PFSK-1 (cell line): ENCODE results near the gene KLRF1.

Experiments used
- FOXP2 ChIP-seq: optimal IDR thresholded peaks from 2 replicates; pipeline ENCODE3; 2011; ENCODE audit warnings: borderline replicate concordance, control low read depth, inconsistent platforms; ENCODE audit not compliant: insufficient read depth; ENCODE audit errors: extremely low read length, extremely low read depth
- POLR2AphosphoS5 ChIP-seq: IDR thresholded peaks from 2 replicates; pipeline ENCODE4 v1.6.1; 2012; ENCODE audit warnings: low read depth, mild to moderate bottlenecking, control low read depth, low read length, moderate library complexity
- REST ChIP-seq, 2 experiments: IDR thresholded peaks; 2 replicates each; pipeline versions ENCODE4 v1.6.1 to v1.8.0; 2011 to 2012; ENCODE audit warnings: low read depth in 2 of 2, low read length in 2 of 2, control low read depth in 1 of 2, inconsistent platforms in 1 of 2, mild to moderate bottlenecking in 1 of 2, moderate library complexity in 1 of 2; ENCODE audit not compliant: insufficient read depth in 1 of 2
- SIN3A ChIP-seq: IDR thresholded peaks from 2 replicates; pipeline ENCODE4 v1.6.1; 2012; ENCODE audit warnings: mild to moderate bottlenecking, low read length, moderate library complexity, borderline replicate concordance; ENCODE audit not compliant: insufficient read depth
- TAF1 ChIP-seq: IDR thresholded peaks from 2 replicates; pipeline ENCODE4 v1.6.1; 2012; ENCODE audit warnings: low read length, control low read depth, borderline replicate concordance; ENCODE audit not compliant: insufficient read depth

KLRF1 gene

DNA sequence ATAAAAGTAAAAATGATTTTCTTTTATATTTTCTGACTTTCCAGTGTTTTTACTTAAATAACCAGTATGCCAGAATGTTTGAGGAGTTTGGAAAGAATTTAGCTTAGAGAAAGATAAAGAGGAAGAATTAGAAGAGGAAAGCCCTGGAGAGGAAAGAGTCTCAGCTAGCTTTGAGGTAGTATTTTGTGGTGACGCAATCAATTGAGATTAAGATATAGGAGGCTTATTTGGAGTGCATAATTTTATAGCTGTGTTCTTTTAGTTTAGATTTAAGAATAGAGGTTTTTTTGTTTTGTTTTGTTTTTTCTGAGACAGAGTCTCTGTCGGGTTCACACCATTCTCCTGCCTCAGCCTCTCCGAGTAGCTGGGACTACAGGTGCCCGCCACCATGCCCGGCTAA is 23.8 kb downstream of the KLRF1 start:
- no peak for TF ChIP-seq TAF1

DNA sequence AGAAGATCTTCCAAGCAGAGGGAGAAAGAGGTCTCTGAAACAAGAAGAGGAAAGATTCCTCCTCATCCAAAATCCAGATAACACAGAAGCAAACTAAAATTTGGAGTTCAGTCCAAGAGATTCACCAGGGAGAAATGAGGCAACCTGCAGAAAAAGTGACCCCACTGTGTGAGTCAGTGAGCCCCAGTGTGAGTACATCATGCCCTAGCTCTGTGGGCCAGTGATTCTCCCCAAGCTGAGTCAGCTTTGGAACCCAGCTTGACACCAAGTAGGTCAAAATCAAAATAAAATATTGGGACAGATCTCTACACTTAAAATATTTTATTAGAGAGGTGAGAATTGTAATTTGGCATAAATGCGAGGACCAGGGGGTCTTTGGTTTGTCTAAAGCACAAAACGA is 24.6 kb downstream of the KLRF1 start:
- TF ChIP-seq FOXP2 (no peak), SIN3A (no peak), POLR2AphosphoS5 (no peak), REST (IDR thresholded peaks at IDR 0.05; ENCODE audit: insufficient read depth in 1 of 2, low read depth in 2 of 2, low read length in 2 of 2) (no peak), TAF1 (no peak)

DNA sequence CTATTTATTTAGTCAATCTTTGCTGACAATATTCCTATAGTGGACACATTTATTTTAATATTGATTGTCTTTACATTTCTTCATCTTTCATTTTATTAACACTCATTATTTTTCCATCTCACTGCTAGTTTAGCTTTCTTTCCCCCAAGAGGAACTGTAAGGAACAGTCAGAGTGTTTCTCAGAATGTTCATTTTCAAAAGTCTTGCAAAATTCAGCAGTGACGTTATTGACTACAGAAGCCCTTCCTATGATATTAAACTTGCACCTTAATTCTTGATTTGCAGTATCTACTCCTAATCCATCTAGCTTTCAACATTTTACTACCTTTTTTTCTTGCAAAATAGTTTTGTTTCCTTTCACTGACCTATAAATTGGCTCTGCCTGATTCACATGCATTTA is 28.9 kb downstream of the KLRF1 start:
- TF ChIP-seq TAF1 (no peak), SIN3A (no peak), POLR2AphosphoS5 (no peak)

GRCh38 chr12:9856894-9857293 is 29.6 kb downstream of the KLRF1 start:
- TF ChIP-seq TAF1 (no peak), POLR2AphosphoS5 (no peak), SIN3A (no peak), REST (IDR thresholded peaks at IDR 0.05; ENCODE audit: insufficient read depth in 1 of 2, low read depth in 2 of 2, low read length in 2 of 2) (no peak), FOXP2 (no peak)

- TF ChIP-seq FOXP2 (no peak), SIN3A (no peak), REST (IDR thresholded peaks at IDR 0.05; ENCODE audit: insufficient read depth in 1 of 2, low read depth in 2 of 2, low read length in 2 of 2) (no peak), POLR2AphosphoS5 (no peak), TAF1 (no peak)
These were observed 30.9 kb downstream of the KLRF1 start for GRCh38 chr12:9858135-9858534.

GRCh38 chr12:9864913-9865675 is 37.8 kb downstream of the KLRF1 start:
- TF ChIP-seq TAF1 (no peak), POLR2AphosphoS5 (no peak), REST (IDR thresholded peaks at IDR 0.05; ENCODE audit: insufficient read depth in 1 of 2, low read depth in 2 of 2, low read length in 2 of 2) (no peak), FOXP2 (no peak), SIN3A (no peak)
